ENCODE data around the gene CASP3.

GRCh38 chr4:184688005-184688404 lies 38.8 kb upstream of the CASP3 start:
- TF ChIP-seq CTCF (IDR thresholded peaks at IDR 0.05), result no peak
- TF ChIP-seq POLR2A (IDR thresholded peaks at IDR 0.05), result no peak

All from adrenal gland (tissue), 5 donors.